Type B pancreatic cell (in vitro differentiated cells): ENCODE results near the gene ZP2. TPM values are rescaled to one million over a fixed set of nuclear protein-coding genes. Genes with fewer than 3 reads are reported as not detected.

Source experiments
- DNase-seq: peaks from one replicate; pipeline ENCODE4 v3.0.0; 2021; ENCODE audit warnings: mixed read lengths; ENCODE audit not compliant: unreplicated experiment; ENCODE audit errors: extremely low spot score
- H3K27ac Mint-ChIP-seq: 2 replicates; pipeline ENCODE4 v1.8.0; 2021; ENCODE audit warnings: mild to moderate bottlenecking, mixed read lengths
- H3K27me3 Mint-ChIP-seq: 2 replicates; pipeline ENCODE4 v1.8.0; 2021; ENCODE audit warnings: mixed read lengths
- H3K36me3 Mint-ChIP-seq: 2 replicates; pipeline ENCODE4 v1.8.0; 2021; ENCODE audit warnings: mixed read lengths
- H3K4me1 Mint-ChIP-seq: one replicate; pipeline ENCODE4 v1.8.0; 2021; ENCODE audit warnings: mixed read lengths; ENCODE audit not compliant: unreplicated experiment
- H3K4me3 Mint-ChIP-seq: 2 replicates; pipeline ENCODE4 v1.8.0; 2021; ENCODE audit warnings: mild to moderate bottlenecking, mixed read lengths
- H3K9me3 Mint-ChIP-seq: 2 replicates; pipeline ENCODE4 v1.8.0; 2021; ENCODE audit warnings: mixed read lengths
- CTCF ChIP-seq: fragments of 200-600 bp; sonication (generic); conservative IDR thresholded peaks from 2 replicates; pipeline ENCODE4 v1.5.0; 2021; ENCODE audit warnings: antibody characterized with exemption, mild to moderate bottlenecking
- total RNA-seq: library from RNA; stranded (reverse); gene quantifications from 2 replicates; pipeline ENCODE4 v1.2.1, GENCODE V29; 2021; ENCODE audit warnings: low replicate concordance

The ZP2 gene
- total RNA-seq, 1 donor from 2014 or later: not detected

GRCh38 chr16:21164521-21165168, 46.7 kb downstream of the ZP2 start:
- Mint-ChIP-seq H3K27ac (no peak overlapping the region), H3K4me1 (peaks cover 14% of the 10 kb centered on the region), H3K9me3 (no peaks in the 10 kb centered on the region), H3K27me3 (no peaks in the 10 kb centered on the region), H3K4me3 (no peak overlapping the region), H3K36me3 (peaks cover 22% of the 10 kb centered on the region)
- no peak for TF ChIP-seq CTCF
- DNase-seq: no peak

GRCh38 chr16:21163576-21163975, 47.8 kb downstream of the ZP2 start:
- no peak for DNase-seq
- H3K4me1 Mint-ChIP-seq: peaks cover 14% of the 10 kb centered on the region
- no peak for TF ChIP-seq CTCF
- H3K36me3 Mint-ChIP-seq: peaks cover 22% of the 10 kb centered on the region
- no peak overlapping the region for H3K27ac Mint-ChIP-seq
- no peaks in the 10 kb centered on the region for H3K9me3 Mint-ChIP-seq
- H3K4me3 Mint-ChIP-seq: no peak overlapping the region
- H3K27me3 Mint-ChIP-seq: no peaks in the 10 kb centered on the region

GRCh38 chr16:21162661-21163151, 48.7 kb downstream of the ZP2 start:
- no peak for DNase-seq
- peaks cover 22% of the 10 kb centered on the region for H3K36me3 Mint-ChIP-seq
- peaks cover 14% of the 10 kb centered on the region for H3K4me1 Mint-ChIP-seq
- no peaks in the 10 kb centered on the region for H3K27me3 Mint-ChIP-seq
- H3K27ac Mint-ChIP-seq: peak overlapping the region; percentile 3
- H3K9me3 Mint-ChIP-seq: no peaks in the 10 kb centered on the region
- H3K4me3 Mint-ChIP-seq: no peak overlapping the region
- no peak for TF ChIP-seq CTCF

GRCh38 chr16:21161211-21161610, 50.2 kb downstream of the ZP2 start:
- Mint-ChIP-seq H3K9me3 (no peaks in the 10 kb centered on the region), H3K27me3 (no peaks in the 10 kb centered on the region), H3K36me3 (peaks cover 18% of the 10 kb centered on the region), H3K4me3 (no peak overlapping the region), H3K27ac (no peak overlapping the region), H3K4me1 (peaks cover 14% of the 10 kb centered on the region)
- TF ChIP-seq CTCF: no peak
- no peak for DNase-seq

GRCh38 chr16:21160276-21160675, 51.1 kb downstream of the ZP2 start:
- H3K27me3 Mint-ChIP-seq: no peaks in the 10 kb centered on the region
- peaks cover 14% of the 10 kb centered on the region for H3K4me1 Mint-ChIP-seq
- DNase-seq: no peak
- peaks cover 14% of the 10 kb centered on the region for H3K36me3 Mint-ChIP-seq
- no peak overlapping the region for H3K27ac Mint-ChIP-seq
- H3K9me3 Mint-ChIP-seq: no peaks in the 10 kb centered on the region
- TF ChIP-seq CTCF: no peak
- peak overlapping the region; percentile 45 for H3K4me3 Mint-ChIP-seq
